Jurkat, Clone E6-1 (cell line): ENCODE results near the gene SDE2.
"Not testable (repeated sequence)": the region's sequence is repeated elsewhere in the genome, so short reads cannot be mapped to it uniquely, and the experiment has no call there.

ENCODE experiments used
- DNase-seq: peaks from one replicate; pipeline ENCODE4 v3.0.0-alpha.2; 2011; ENCODE audit warnings: low read depth, low spot score
- H3K4me3 ChIP-seq: 2 replicates; pipeline ENCODE4 v1.5.1; 2011; ENCODE audit warnings: mild to moderate bottlenecking, low read length, control low read depth, moderate library complexity

SDE2 gene

GRCh38 chr1:226009650-226010044, 10.5 kb upstream of the SDE2 start:
- DNase-seq: no peak
- no peak overlapping the region for H3K4me3 ChIP-seq

- not testable (repeated sequence) for H3K4me3 ChIP-seq, DNase-seq
Observed at GRCh38 chr1:226007126-226007892, 8.2 kb upstream of the SDE2 start.

GRCh38 chr1:226006686-226007085, 7.5 kb upstream of the SDE2 start:
- DNase-seq: no peak
- no peak overlapping the region for H3K4me3 ChIP-seq

GRCh38 chr1:226004396-226004795, 5.3 kb upstream of the SDE2 start:
- peak; percentile 64 for DNase-seq
- H3K4me3 ChIP-seq: no peak overlapping the region

GRCh38 chr1:226003502-226004170, 4.5 kb upstream of the SDE2 start:
- no peak for DNase-seq
- no peak overlapping the region for H3K4me3 ChIP-seq

- peak overlapping the region; percentile 34; the same call in 1 of the 2 replicates for H3K4me3 ChIP-seq
Observed at GRCh38 chr1:226002667-226003501, 3.7 kb upstream of the SDE2 start.

GRCh38 chr1:226001963-226002666, 3.0 kb upstream of the SDE2 start:
- DNase-seq: peak; percentile 78
- peak overlapping the region; percentile 34 for H3K4me3 ChIP-seq

More at GRCh38 chr1:226002667-226003501, 3.7 kb upstream of the SDE2 start:
- peak; percentile 56 for DNase-seq

DNA sequence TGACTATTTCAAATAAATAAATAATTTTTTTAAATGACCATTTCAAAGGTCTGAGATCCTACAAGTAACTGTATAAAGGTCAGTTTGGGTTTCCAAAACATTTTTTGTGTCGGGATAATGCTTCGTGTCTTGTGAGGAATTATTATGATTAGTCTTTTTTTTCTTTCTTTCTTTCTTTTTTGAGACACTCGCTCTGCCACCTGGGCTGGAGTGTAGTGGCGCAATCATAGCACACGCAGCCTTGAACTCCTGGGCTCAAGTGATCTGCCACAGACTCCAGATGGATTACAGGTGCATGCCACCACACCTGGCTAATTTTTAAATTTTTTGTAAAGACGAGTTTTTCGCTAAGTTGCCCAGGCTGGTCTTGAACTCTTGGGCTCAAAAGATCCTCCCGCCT, 1.9 kb upstream of the SDE2 start:
- DNase-seq: no peak
- H3K4me3 ChIP-seq: no peak overlapping the region

DNA sequence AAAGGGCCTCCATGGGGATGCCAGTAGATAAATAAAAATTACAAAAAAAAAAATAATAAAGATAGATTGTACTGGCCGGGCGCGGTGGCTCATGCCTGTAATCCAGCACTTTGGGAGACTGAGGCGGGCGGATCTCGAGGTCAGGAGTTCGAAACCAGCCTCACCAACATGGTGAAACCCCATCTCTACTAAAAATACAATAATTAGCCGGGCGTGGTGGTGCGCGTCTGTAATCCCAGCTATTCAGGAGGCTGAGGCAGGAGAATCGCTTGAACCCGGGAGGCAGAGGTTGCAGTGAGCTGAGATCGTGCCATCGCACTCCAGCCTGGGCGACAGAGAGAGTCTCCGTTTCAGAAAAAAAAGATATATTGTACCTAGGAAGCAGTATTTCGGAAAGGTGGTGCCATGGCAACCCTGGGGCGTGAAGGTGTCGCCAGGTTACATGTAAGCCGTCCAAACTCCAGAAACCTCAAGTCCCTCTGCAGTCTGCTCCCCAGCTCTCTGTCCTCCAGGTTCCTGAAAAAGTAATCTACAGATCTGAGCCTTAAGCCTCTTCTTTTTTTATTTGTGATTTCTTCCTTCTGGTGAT, 1.4 kb upstream of the SDE2 start:
- not testable (repeated sequence) for DNase-seq
- peak overlapping the region; percentile 51 for H3K4me3 ChIP-seq

DNA sequence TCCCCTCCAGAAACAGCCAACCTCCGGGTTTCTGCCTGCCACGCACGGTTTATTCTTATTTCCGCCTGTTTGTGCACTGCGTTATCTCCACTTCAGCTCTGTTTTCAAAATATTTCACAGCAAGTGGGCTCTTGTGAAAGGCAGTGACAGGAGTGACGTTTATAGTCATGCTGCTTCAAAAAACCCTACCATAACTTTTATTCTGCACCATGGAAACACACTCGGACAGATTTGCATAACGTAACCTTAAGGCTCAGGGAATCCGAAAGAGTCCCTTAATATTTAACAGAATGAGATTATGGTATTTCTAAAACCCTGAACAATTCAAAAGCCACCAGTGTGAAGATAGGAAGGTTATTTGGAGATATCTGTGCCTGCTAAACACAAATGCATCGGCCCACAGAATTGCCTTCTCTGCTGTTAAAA, 782 bp upstream of the SDE2 start:
- peak overlapping the region; percentile 51 for H3K4me3 ChIP-seq
- DNase-seq: no peak

DNA sequence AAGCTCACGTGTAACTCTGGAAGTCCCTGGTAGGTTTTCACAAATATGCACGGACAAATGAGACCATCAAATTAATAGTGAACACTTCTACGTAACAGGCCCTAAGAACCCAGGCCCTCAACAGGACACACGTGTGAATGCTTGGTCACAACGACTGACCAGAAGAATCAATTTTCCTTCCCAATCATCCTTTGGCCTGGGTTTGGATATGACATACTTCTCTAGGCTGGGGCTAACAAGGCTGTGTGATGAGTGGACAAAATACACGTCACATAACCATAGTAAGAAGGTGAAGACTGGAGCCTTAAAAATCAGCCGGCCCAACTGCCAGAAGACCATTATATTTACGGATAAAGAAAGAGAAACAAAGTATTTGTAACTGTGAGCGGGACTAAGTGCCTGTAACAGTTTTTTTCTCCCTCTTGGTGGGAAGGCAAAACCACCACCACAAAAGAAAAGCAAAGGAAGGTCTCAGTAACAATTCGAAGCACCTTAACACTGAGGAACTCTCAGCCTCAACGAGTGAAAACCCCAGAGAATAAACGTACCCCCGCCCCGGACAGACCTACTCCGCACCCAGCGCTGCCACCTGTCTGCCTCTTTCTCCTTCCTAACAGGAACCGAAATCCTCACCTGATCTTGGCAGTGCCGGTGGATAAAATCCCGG, 450 bp downstream of the SDE2 start:
- no peak for DNase-seq
- H3K4me3 ChIP-seq: peak overlapping the region; percentile 95

- DNase-seq: peak; percentile 68
- H3K4me3 ChIP-seq: peak overlapping the region; percentile 95
Observed at GRCh38 chr1:225996946-225997545, 2.1 kb downstream of the SDE2 start.

DNA sequence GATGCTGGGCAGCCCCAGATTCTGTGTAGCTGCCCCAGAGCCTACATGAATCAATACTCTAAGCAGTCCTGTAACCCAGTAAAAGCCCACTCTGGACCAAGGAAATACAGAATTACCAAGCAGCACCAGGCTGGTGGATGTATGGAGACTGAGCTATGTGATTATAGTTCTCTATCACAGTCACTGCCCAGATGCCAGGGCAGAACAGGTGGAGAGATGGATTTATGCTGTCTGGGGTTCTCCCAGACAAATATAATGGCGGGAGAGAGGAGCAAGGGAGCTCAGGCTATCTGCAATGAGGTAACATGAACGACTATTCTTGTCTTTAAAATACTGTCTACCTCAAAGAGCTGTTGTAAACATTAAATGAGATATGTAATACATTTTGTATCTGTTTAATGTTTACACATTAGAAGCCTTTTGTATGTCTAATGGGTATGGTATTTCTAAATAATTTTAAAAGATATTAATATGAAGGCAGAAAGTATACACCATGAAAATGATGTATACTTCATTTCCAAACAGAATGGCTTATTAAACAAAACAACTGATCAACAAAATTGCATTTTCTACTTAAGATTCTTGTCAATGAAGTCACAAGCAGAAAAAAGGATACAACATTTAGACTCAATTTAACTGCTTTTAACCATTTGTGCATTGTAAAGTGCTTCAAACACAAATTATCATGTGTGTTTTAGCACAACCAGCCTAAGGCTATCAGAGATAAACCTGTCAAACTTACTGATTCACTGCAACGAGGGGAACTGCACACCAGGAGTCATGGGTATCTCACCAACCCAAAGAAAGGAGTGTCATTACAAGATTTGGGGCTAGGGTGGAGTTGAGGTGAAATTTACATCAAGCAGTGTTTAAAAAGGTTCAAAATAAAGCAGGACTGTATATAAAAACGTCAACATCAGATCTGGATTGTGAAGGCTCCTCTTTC, 3.0 kb downstream of the SDE2 start:
- H3K4me3 ChIP-seq: peak overlapping the region; percentile 95
- DNase-seq: no peak

GRCh38 chr1:225990705-225991464, 8.3 kb downstream of the SDE2 start:
- no peak overlapping the region for H3K4me3 ChIP-seq
- peak; percentile 49 for DNase-seq

DNA sequence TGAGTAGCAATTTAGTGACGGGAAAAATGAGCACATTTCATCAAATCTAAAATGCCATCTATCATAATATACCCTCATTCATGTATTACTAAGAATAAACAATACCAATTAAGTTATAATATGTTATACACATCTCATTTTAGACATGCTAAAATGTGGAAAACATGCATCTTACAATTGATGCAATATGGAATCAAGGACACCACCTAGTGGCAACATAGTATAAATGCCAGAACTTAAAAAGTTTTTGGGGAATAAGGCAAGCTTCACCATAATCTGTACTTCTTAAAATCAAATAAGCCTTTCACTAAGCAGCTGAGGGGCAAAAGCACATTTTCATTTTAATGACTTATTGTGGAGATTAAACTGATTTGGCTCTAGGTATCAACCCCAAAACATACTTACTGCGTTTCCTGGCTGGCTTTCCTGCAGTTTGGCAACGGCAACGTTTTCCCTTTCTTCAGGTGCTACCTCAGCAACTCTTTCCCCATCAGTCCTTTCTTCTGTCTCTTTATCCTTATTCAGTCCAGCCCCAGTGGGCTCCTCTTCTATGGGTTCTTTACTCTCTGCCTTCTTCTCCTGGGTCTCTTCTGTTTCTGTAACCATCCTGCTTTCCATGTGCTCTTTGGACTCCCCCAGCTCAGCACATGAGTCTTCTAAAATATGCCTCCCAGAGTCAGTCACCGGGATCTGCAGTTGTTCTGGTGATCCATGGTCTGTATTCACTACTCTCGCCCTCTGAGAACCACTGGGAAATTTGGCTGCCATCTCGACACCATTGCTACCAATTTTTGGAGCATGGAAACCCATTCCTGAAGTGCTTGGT, 11.4 kb downstream of the SDE2 start:
- peak; percentile 58 for DNase-seq
- no peak overlapping the region for H3K4me3 ChIP-seq
